ENCODE measurements around the gene XDH.

XDH gene

GRCh38 chr2:31333046-31333445 is 81.5 kb downstream of the XDH start:
- no peak for DNase-seq (ENCODE audit: low read depth in 1 of 2, low spot score in 1 of 2)

GRCh38 chr2:31332521-31332920 is 82.0 kb downstream of the XDH start:
- no peak for DNase-seq (ENCODE audit: low read depth in 1 of 2, low spot score in 1 of 2)

- DNase-seq (ENCODE audit: low read depth in 1 of 2, low spot score in 1 of 2), result no peak
Observed at GRCh38 chr2:31331156-31331555, 83.4 kb downstream of the XDH start.

GRCh38 chr2:31329081-31329625 is 85.4 kb downstream of the XDH start:
- DNase-seq (ENCODE audit: low read depth in 1 of 2, low spot score in 1 of 2), result no peak

GRCh38 chr2:31328026-31328425 is 86.5 kb downstream of the XDH start:
- no peak for DNase-seq (ENCODE audit: low read depth in 1 of 2, low spot score in 1 of 2)

- DNase-seq (ENCODE audit: low read depth in 1 of 2, low spot score in 1 of 2), result no peak
Observed at GRCh38 chr2:31327505-31327904, 87.0 kb downstream of the XDH start.

GRCh38 chr2:31324016-31324633 is 90.4 kb downstream of the XDH start:
- DNase-seq (ENCODE audit: low read depth in 1 of 2, low spot score in 1 of 2), result no peak

GRCh38 chr2:31322371-31322770 is 92.2 kb downstream of the XDH start:
- DNase-seq (ENCODE audit: low read depth in 1 of 2, low spot score in 1 of 2), result no peak

- no peak for DNase-seq (ENCODE audit: low read depth in 1 of 2, low spot score in 1 of 2)
Observed at GRCh38 chr2:31319406-31320175, 95.0 kb downstream of the XDH start.

GRCh38 chr2:31318361-31319336 is 95.9 kb downstream of the XDH start:
- peak in 1 of 2 donors; percentile 14 for DNase-seq (ENCODE audit: low read depth in 1 of 2, low spot score in 1 of 2)

GRCh38 chr2:31317396-31317795 is 97.1 kb downstream of the XDH start:
- no peak for DNase-seq (ENCODE audit: low read depth in 1 of 2, low spot score in 1 of 2)

GRCh38 chr2:31314761-31315160 is 99.8 kb downstream of the XDH start:
- no peak for DNase-seq (ENCODE audit: low read depth in 1 of 2, low spot score in 1 of 2)

GRCh38 chr2:31312898-31313297 is 101.6 kb downstream of the XDH start:
- DNase-seq (ENCODE audit: low read depth in 1 of 2, low spot score in 1 of 2), result no peak

GRCh38 chr2:31304816-31305215 is 109.7 kb downstream of the XDH start:
- DNase-seq (ENCODE audit: low read depth in 1 of 2, low spot score in 1 of 2), result no peak

- no peak for DNase-seq (ENCODE audit: low read depth in 1 of 2, low spot score in 1 of 2)
Observed at GRCh38 chr2:31302940-31303563, 111.5 kb downstream of the XDH start.

GRCh38 chr2:31300309-31300708 is 114.2 kb downstream of the XDH start:
- DNase-seq (ENCODE audit: low read depth in 1 of 2, low spot score in 1 of 2), result no peak

- DNase-seq (ENCODE audit: low read depth in 1 of 2, low spot score in 1 of 2), result no peak
Observed at GRCh38 chr2:31299547-31299946, 115.0 kb downstream of the XDH start.

- DNase-seq (ENCODE audit: low read depth in 1 of 2, low spot score in 1 of 2), result no peak
Observed at GRCh38 chr2:31297751-31298150, 116.8 kb downstream of the XDH start.

- DNase-seq (ENCODE audit: low read depth in 1 of 2, low spot score in 1 of 2), result no peak
Observed at GRCh38 chr2:31296641-31297287, 117.8 kb downstream of the XDH start.

GRCh38 chr2:31294196-31294595 is 120.3 kb downstream of the XDH start:
- DNase-seq (ENCODE audit: low read depth in 1 of 2, low spot score in 1 of 2), result no peak
